ENCODE measurements around the gene TMEM132A. TPM values are rescaled to one million over a fixed set of nuclear protein-coding genes. Genes with fewer than 3 reads are reported as not detected.

Gene TMEM132A
- total RNA-seq, 1 donor from 2014 or later, result 22.6 TPM

DNA sequence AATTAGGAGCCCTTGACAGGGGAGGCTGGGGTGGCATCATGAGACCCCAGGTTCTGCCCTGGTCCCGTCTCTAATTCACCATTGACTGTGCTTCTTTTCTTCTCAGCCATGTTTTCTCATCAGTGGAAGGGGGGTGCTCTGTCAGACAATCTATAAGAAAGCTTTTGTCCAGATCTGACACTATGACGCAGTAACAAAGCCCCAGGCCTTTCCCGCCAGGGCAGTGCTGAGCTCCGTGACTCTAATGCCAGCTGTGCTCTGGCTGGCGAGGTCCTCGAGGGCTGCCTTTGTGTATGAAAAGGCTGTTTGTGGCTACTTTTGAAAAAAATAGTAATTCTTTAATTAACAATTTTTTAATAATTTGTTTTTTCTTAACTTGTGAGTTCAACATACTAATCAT, 50.5 kb downstream of the TMEM132A start:
- TF ChIP-seq CTCF (IDR thresholded peaks at IDR 0.05; ENCODE audit: insufficient read depth, low read length, severe bottlenecking), result no peak
- FAIRE-seq (no peak), DNase-seq (ENCODE audit: low read depth) (no peak)
- no peaks in the 10 kb centered on the region for H3K36me3 ChIP-seq (ENCODE audit: control insufficient read depth, insufficient read depth, low read length)
- H3K4me3 ChIP-seq (ENCODE audit: low read depth, low read length), result no peak overlapping the region
- no peaks in the 10 kb centered on the region for H3K27me3 ChIP-seq (ENCODE audit: control insufficient read depth, insufficient read depth, low read length)

- FAIRE-seq (no peak), DNase-seq (ENCODE audit: low read depth) (no peak)
- no peak overlapping the region for H3K4me3 ChIP-seq (ENCODE audit: low read depth, low read length)
- no peaks in the 10 kb centered on the region for H3K27me3 ChIP-seq (ENCODE audit: control insufficient read depth, insufficient read depth, low read length)
- no peaks in the 10 kb centered on the region for H3K36me3 ChIP-seq (ENCODE audit: control insufficient read depth, insufficient read depth, low read length)
- no peak for TF ChIP-seq CTCF (IDR thresholded peaks at IDR 0.05; ENCODE audit: insufficient read depth, low read length, severe bottlenecking)
Observed at GRCh38 chr11:60977224-60977623, 53.0 kb downstream of the TMEM132A start.

DNA sequence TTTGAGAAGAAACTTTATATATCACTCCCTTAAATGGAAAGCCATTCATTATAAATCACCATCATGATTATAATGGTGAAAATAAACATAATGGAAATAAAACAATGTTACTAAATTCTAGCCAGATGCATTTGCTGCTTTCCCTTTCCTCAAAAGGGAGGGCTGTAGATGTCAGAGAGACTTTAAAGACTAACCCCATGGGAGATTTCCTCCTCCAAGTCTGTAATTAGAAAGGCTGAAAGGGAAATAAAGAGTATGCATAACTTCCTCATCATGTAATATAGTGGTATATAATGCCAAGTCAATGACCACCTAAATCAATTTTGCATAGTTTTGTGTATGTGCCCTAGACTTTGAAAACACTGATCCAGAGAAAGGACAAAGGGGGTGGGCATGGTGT, 53.6 kb downstream of the TMEM132A start:
- Histone ChIP-seq H3K36me3 (ENCODE audit: control insufficient read depth, insufficient read depth, low read length) (no peaks in the 10 kb centered on the region), H3K27me3 (ENCODE audit: control insufficient read depth, insufficient read depth, low read length) (no peaks in the 10 kb centered on the region), H3K4me3 (ENCODE audit: low read depth, low read length) (no peak overlapping the region)
- no peak for TF ChIP-seq CTCF (IDR thresholded peaks at IDR 0.05; ENCODE audit: insufficient read depth, low read length, severe bottlenecking)
- FAIRE-seq, result no peak
- no peak for DNase-seq (ENCODE audit: low read depth)

- FAIRE-seq, result no peak
- Histone ChIP-seq H3K36me3 (ENCODE audit: control insufficient read depth, insufficient read depth, low read length) (no peaks in the 10 kb centered on the region), H3K4me3 (ENCODE audit: low read depth, low read length) (no peak overlapping the region), H3K27me3 (ENCODE audit: control insufficient read depth, insufficient read depth, low read length) (no peaks in the 10 kb centered on the region)
- no peak for TF ChIP-seq CTCF (IDR thresholded peaks at IDR 0.05; ENCODE audit: insufficient read depth, low read length, severe bottlenecking)
- peak; percentile 96 for DNase-seq (ENCODE audit: low read depth)
Observed at GRCh38 chr11:60978546-60979380, 54.5 kb downstream of the TMEM132A start.

DNA sequence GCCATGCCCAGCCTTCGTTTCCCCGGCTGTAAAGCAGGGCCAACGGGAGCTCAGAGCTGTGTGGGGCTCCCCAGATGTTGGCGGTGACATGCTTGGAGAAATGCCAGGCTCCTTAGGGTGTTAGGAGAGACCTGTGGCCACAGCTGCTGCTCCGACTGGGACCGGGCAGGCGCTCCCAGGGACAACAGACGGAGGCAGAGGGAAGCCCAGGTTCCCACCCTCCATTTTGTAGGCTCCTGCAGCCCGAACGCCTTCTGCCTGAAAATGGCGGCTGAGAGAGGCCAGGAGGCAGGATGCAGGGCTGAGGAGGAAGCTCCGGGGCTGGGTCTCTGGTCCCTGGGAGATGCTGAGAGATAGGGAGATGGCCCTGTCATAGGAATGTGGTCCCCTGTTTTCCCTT, 57.3 kb downstream of the TMEM132A start:
- DNase-seq (ENCODE audit: low read depth) (no peak), FAIRE-seq (no peak)
- TF ChIP-seq CTCF (IDR thresholded peaks at IDR 0.05; ENCODE audit: insufficient read depth, low read length, severe bottlenecking), result no peak
- no peak overlapping the region for H3K4me3 ChIP-seq (ENCODE audit: low read depth, low read length)
- H3K27me3 ChIP-seq (ENCODE audit: control insufficient read depth, insufficient read depth, low read length), result no peaks in the 10 kb centered on the region
- no peaks in the 10 kb centered on the region for H3K36me3 ChIP-seq (ENCODE audit: control insufficient read depth, insufficient read depth, low read length)

- Histone ChIP-seq H3K36me3 (ENCODE audit: control insufficient read depth, insufficient read depth, low read length) (no peaks in the 10 kb centered on the region), H3K27me3 (ENCODE audit: control insufficient read depth, insufficient read depth, low read length) (no peaks in the 10 kb centered on the region), H3K4me3 (ENCODE audit: low read depth, low read length) (no peak overlapping the region)
- no peak for DNase-seq (ENCODE audit: low read depth)
- FAIRE-seq, result no peak
- no peak for TF ChIP-seq CTCF (IDR thresholded peaks at IDR 0.05; ENCODE audit: insufficient read depth, low read length, severe bottlenecking)
Observed at GRCh38 chr11:60982184-60982583, 57.9 kb downstream of the TMEM132A start.
